GM21529 (cell line): ENCODE results near the gene PGF.
A peak's percentile ranks its signal among the peaks of the same experiment; 100 is the strongest.
"Not testable (repeated sequence)": the region's sequence is repeated elsewhere in the genome, so short reads cannot be mapped to it uniquely, and the experiment has no call there.

Source experiments
- ATAC-seq: cut with Tn5 transposase; IDR thresholded peaks from one replicate; pipeline ENCODE4 v1.9.1; 2021; ENCODE audit not compliant: unreplicated experiment

PGF gene

DNA sequence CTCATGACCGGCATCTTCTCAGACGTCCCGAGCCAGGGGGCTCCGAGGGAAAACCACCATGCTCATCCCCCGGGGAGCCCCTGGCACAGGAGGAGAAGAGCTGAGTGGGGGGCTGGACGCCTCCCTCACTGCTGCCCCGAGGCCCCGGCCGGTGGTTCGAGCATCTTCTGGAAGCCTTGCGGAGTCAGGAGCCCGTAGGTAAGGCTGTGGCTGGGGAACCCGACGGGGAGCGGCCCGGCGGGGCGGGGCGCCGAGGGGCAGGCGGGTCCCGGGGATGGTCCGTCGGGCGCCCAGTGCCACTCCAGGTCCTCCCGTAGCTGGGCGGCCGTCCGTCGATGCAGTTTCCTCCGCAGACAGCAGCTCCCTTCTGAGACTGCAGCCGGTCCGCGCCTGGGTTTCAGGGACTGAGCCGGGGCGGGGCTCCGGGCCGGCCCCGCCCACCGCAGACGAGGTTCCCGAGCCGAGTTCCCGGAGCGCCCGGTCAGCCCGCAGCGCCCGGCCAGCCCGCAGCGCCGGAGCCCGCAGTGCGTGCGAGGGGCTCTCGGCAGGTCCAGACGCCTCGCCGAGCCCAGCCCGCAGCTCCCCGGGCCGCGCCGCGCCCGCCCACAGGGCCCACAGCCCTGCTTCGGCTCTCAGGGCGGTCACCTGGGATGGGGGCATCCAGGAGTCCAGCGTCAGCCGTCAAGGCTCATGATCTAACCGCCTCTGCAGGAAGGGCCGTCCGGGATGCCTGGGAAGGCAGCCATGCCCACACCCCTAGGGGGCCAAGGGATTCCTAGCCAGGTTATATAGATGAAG, at the start of gene PGF:
PGF (minus strand) TSS at position 369 of the 798 bp plus-strand sequence; CDS start at position 14, 355 bp downstream.
- ATAC-seq: no peak

DNA sequence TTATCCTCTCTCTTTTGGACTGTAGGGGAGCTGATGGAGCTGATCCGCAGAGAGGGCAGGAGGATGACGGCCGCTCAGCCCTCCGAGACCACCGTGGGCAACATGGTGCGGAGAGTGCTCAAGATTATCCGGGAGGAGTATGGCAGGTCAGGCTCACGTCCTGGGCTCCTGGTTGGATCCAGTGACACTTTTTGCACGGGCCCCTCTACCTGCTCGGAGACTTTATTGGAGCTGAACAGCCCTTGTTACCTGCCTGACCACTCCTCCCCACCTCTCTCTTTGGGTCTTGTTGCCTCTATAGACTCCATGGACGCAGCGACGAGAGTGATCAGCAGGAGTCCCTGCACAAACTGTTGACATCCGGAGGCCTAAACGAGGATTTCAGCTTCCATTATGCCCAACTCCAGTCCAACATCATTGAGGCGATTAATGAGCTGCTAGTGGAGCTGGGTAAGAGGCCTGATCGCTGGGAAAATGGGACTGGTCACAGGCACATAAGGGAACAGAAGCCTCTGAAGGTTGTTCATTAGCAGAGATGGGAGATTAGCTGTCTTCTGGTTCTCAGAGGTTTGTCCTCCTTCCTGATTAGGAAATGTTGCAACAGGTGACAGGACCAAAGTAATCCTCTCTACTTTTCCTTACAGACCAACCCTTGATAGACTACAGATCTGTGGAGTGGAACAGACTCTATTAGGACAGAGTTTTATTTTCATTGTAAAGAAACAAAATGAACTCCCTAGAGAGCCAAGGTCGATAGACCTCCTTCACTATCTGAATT, 48.0 kb upstream of the PGF start:
- ATAC-seq: no peak

- ATAC-seq: peak; percentile 98
Measured at GRCh38 chr14:75002392-75003249, 47.2 kb upstream of the PGF start, which contains the start of gene EIF2B2. Gene EIF2B2 (plus strand): TSS chr14:75002921. CDS start chr14:75002991, 70 bp downstream.

DNA sequence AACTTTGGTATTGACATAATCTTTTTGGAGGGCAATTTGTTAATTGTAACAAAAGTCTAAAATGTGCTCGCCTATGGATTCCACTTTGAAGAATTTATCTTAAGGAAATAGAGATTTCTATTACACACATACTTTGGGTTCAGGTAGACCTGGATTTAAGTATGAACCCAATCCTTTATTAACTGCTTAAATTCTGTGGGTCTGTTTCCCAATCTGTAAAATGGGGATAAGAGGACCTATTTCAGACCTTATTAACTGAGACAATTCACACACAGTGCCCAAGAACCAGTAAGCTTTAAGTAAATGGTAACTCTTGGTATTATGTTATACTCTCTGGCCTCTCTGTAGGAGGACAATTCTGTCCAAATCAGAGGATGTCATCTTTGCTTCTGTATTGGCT, 46.5 kb upstream of the PGF start:
- ATAC-seq: no peak

- no peak for ATAC-seq
Measured at GRCh38 chr14:75001261-75001660, 45.9 kb upstream of the PGF start.

DNA sequence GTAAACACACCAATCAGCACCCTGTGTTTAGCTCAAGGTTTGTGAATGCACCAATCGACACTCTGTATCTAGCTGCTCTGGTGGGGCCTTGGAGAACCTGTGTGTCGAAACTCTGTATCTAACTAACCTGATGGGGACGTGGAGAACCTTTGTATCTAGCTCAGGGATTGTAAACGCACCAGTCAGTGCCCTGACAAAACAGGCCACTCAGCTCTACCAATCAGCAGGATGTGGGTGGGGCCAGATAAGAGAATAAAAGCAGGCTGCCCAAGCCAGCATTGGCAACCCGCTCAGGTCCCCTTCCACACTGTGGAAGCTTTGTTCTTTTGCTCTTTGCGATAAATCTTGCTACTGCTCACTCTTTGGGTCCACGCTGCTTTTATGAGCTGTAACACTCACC, 40.4 kb upstream of the PGF start:
- not testable (repeated sequence) for ATAC-seq

- ATAC-seq: not testable (repeated sequence)
Measured at GRCh38 chr14:74994182-74994581, 38.8 kb upstream of the PGF start.

GRCh38 chr14:74988993-74989392, 33.6 kb upstream of the PGF start:
- ATAC-seq: no peak

DNA sequence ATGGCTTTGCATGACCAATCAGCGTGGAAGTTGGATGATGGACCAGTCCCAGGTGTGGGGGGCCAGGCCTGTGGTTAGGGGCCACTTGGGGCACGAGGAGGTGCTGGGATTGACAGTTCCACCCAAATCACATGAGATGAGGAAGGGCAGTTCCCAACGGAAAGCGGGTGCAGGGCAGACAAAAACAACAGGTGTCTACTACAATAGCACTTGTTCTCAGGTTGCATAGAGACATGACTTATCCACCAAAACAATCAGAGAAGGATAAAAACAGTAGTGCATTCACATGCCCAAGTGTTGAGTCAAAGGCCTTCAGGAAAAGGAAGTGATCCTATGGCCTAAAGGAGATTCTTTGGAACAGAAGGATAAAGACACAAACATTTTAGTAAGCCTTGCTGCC, 32.7 kb upstream of the PGF start:
- no peak for ATAC-seq

DNA sequence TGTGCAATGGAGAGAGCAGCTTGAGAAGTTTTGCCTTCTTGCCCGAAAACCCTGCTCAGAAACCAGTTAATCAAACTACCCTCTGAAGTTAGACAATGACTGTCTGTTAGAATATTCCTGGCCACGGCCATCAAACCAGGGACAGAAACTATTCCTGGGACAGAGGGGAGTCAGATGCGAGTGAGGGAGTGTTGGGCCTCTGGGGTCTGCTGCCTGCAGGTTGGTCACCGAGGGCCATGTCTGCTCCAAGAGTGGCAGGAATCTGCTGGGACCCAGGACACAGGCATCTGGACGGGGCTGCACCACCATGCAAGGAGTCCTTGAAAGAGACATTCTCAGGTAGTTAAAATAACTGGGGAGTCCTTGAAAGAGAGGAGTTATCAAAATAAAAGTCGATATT, 30.4 kb upstream of the PGF start:
- no peak for ATAC-seq

DNA sequence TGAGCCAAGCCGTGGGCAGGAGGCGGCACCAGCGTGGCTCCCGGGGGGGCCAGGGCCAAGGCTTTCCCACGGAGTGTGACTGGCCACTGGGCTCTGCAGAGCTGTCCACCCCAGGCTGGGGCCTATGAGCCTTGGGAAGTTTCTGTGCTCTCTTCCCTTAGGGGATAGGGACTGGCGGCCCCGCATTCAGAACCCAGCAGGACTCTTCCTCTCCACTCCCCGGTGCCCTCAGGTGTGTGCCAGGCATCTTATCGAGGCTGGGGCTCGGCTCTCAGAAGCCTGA, 29.6 kb upstream of the PGF start:
- no peak for ATAC-seq

DNA sequence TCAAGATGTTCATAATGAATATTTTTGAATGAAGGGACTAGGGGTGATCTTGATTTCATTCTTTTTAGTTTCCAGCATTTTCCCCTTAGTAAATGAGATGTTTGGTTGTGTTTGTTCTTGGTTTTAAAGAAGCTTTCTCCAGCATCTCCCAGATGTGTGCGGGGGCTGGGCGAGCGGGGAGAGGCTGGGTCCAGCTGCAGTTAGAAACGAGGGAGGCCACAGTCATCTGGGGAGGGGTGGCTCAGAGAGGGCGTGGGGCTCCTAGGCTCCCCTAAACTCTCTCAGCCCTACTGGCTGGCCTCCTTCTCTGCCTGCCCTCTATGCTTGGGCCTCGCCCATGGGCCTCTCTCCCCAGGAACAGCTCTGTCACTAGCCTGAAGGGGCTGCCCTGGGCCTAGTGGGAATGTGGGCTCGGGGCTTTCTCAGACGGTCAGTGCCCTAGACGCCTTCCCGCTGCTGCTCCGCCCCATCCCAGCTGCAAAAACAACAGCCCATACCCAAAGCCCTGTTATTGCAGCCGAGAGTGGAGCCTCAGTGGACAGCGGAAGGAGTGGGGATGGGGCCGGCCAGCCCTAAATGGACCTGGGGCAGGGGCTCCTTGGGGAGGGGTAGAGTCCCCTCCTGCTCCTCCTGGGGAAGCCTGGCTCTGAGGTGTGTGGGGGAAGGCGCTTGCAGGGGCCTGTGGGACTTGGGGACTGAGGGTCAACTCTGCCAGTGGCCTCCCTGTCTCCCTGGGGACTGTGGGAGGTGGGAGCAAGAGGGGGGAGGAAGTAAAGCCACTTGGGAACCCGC, 29.0 kb upstream of the PGF start:
- ATAC-seq: no peak

GRCh38 chr14:74983343-74983742, 27.9 kb upstream of the PGF start:
- ATAC-seq: no peak

DNA sequence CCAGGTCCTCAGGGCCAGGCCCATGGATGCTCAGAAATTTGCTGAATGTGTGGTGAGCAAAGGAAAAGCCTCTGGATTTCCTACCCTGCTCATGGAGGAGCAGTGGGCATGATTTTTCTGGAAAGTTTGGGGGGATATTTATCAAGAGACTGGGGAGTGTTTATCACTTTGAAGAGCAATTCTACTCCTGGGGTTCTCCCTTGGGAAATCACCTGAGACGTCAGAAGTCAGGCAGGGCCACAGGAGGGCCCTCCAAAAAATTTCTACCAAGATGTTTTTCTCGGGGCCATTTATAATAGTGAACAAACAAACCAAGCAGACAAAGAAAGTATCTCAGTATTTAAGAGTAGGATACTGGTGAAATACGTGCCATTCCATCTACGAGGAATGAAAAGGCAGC, 27.3 kb upstream of the PGF start:
- ATAC-seq: no peak

GRCh38 chr14:74981833-74982232, 26.4 kb upstream of the PGF start:
- no peak for ATAC-seq

- ATAC-seq: no peak
Measured at GRCh38 chr14:74981462-74981782, 26.0 kb upstream of the PGF start.

DNA sequence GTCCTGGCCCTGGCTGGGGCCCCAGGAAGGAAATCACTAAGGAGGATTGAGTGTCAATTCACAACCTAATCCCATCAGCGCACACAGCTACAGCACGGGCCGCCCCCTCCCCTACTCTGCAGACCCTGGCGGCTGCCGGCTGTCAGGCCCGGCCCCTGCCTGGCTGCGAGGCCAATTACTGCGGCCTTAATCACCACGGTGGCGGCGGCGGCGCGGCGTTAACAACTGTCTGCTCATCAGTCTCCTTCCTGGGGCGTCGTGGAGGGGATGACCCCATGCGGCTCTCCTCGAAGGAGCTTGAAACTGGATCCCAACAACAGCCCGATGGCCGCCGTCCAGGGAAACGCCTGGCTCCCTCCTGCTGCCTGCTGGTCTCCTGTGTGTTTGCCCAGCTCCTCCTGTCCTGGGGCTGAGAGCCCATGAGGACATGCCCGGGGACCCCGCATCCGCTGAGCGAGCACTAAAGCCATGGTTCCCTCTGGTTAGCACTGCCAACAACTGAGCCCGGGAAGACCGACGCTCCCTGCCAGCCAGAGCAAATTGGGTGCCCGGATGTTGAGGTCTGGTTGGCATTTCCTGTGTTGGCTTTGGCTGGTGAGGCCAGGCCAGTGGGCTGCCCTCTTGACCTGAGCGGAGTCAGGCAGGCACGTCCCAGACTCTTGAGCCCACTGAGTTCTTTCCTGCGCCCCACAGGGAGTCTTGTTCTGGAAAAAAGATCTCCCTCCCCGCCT, 25.5 kb upstream of the PGF start:
- no peak for ATAC-seq

GRCh38 chr14:74980398-74980730, 25.0 kb upstream of the PGF start:
- ATAC-seq: no peak

GRCh38 chr14:74979442-74980397, 24.3 kb upstream of the PGF start:
- ATAC-seq: no peak
